Tibial nerve (tissue), 4 donors: ENCODE measurements around the gene ELOB.

Experiments used
- EP300 ChIP-seq, 2 donors: sonication (generic); formaldehyde crosslinking; IDR thresholded peaks; one replicate each; pipeline ENCODE4 v1.6.1; 2017; ENCODE audit warnings: antibody characterized with exemption in 2 of 2, mild to moderate bottlenecking in 1 of 2
- POLR2A ChIP-seq, 2 donors: fragments of 450-650 bp; IDR thresholded peaks; one replicate each; pipeline ENCODE4 v1.6.1; 2017; ENCODE audit warnings: antibody characterized with exemption in 2 of 2, mild to moderate bottlenecking in 2 of 2, moderate library complexity in 2 of 2
- TF ChIP-seq, protein P1 (sequence below), 5 experiments: fragments of 200-600 bp in 3 of 5; fragments of 450-650 bp in 2 of 5; sonication (generic) in 3 of 5; IDR thresholded peaks; one replicate each; pipeline ENCODE4 v1.5.1; 2016 to 2019; ENCODE audit warnings: antibody characterized with exemption in 5 of 5, mild to moderate bottlenecking in 3 of 5, moderate library complexity in 2 of 5

DNA sequence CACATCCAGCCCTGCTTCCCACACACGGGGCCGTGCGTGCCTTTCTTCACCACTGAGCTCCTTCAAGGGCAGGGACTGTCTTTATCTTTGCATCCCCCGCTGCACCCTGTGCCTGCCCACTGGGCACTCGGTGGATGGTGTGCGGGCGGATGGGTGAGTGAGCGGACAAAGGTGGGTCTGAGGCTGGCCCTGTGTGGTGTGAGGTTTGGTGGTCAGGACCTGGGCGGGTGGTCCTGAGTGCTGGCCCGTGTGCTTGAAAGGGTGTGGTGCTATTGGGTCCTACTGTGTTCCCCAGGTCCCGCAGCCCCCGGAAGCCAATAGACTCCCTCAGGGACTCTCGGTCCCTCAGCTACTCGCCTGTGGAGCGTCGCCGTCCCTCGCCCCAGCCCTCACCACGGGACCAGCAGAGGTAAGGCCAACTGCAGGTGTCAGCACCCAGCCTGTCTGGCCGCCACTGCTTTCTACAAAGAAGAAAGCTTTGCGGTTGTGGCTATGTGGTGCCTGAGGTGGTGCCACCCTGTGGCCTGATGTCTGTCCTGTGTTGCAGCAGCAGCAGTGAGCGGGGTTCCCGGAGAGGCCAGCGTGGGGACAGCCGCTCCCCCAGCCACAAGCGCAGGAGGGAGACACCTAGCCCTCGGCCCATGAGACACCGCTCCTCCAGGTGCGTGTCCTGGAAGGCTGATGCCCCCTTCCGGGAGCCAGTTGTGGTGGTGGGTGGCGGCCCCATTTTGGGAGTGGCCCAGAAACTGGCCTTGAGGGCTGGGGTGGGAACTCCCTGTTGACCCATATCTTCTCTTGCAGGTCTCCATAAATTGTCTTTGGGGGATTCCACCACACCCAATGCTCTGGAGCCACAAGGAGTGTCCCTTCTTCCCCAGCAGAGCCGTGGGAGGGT is 6.8 kb downstream of the ELOB start:
- TF ChIP-seq EP300 (IDR thresholded peaks at IDR 0.05), result no peak
- TF ChIP-seq, protein P1, sequence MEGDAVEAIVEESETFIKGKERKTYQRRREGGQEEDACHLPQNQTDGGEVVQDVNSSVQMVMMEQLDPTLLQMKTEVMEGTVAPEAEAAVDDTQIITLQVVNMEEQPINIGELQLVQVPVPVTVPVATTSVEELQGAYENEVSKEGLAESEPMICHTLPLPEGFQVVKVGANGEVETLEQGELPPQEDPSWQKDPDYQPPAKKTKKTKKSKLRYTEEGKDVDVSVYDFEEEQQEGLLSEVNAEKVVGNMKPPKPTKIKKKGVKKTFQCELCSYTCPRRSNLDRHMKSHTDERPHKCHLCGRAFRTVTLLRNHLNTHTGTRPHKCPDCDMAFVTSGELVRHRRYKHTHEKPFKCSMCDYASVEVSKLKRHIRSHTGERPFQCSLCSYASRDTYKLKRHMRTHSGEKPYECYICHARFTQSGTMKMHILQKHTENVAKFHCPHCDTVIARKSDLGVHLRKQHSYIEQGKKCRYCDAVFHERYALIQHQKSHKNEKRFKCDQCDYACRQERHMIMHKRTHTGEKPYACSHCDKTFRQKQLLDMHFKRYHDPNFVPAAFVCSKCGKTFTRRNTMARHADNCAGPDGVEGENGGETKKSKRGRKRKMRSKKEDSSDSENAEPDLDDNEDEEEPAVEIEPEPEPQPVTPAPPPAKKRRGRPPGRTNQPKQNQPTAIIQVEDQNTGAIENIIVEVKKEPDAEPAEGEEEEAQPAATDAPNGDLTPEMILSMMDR (IDR thresholded peaks at IDR 0.05), result no peak
- TF ChIP-seq POLR2A (IDR thresholded peaks at IDR 0.05), result no peak
